Effector CD8-positive, alpha-beta T cell (primary cell): ENCODE data around the gene TNFRSF1B.

Experiments used
- DNase-seq: peaks from one replicate; lab custom pipeline; 2025; lab: John Stamatoyannopoulos, UW

TNFRSF1B gene

DNA sequence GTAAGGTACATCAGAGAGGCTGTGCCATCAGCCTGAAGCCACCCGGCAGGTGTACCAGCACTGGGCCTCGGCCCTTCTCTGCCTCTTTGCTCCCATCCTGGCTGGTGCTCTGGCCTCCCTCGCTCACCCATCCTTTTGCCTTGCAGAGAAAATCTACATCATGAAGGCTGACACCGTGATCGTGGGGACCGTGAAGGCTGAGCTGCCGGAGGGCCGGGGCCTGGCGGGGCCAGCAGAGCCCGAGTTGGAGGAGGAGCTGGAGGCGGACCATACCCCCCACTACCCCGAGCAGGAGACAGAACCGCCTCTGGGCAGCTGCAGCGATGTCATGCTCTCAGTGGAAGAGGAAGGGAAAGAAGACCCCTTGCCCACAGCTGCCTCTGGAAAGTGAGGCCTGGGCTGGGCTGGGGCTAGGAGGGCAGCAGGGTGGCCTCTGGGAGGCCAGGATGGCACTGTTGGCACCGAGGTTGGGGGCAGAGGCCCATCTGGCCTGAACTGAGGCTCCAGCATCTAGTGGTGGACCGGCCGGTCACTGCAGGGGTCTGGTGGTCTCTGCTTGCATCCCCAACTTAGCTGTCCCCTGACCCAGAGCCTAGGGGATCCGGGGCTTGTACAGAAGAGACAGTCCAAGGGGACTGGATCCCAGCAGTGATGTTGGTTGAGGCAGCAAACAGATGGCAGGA, 24.5 kb upstream of the TNFRSF1B start:
- no peak for DNase-seq

DNA sequence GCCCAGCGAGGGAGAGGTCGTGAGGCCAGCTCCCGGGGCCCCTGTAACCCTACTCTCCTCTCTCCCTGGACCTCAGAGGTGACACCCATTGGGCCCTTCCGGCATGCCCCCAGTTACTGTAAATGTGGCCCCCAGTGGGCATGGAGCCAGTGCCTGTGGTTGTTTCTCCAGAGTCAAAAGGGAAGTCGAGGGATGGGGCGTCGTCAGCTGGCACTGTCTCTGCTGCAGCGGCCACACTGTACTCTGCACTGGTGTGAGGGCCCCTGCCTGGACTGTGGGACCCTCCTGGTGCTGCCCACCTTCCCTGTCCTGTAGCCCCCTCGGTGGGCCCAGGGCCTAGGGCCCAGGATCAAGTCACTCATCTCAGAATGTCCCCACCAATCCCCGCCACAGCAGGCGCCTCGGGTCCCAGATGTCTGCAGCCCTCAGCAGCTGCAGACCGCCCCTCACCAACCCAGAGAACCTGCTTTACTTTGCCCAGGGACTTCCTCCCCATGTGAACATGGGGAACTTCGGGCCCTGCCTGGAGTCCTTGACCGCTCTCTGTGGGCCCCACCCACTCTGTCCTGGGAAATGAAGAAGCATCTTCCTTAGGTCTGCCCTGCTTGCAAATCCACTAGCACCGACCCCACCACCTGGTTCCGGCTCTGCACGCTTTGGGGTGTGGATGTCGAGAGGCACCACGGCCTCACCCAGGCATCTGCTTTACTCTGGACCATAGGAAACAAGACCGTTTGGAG, 23.7 kb upstream of the TNFRSF1B start:
- DNase-seq = no peak

DNA sequence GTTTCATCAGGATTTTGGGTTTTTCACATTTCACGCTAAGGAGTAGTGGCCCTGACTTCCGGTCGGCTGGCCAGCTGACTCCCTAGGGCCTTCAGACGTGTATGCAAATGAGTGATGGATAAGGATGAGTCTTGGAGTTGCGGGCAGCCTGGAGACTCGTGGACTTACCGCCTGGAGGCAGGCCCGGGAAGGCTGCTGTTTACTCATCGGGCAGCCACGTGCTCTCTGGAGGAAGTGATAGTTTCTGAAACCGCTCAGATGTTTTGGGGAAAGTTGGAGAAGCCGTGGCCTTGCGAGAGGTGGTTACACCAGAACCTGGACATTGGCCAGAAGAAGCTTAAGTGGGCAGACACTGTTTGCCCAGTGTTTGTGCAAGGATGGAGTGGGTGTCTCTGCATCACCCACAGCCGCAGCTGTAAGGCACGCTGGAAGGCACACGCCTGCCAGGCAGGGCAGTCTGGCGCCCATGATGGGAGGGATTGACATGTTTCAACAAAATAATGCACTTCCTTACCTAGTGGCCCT, 23.1 kb upstream of the TNFRSF1B start:
- DNase-seq = no peak

DNA sequence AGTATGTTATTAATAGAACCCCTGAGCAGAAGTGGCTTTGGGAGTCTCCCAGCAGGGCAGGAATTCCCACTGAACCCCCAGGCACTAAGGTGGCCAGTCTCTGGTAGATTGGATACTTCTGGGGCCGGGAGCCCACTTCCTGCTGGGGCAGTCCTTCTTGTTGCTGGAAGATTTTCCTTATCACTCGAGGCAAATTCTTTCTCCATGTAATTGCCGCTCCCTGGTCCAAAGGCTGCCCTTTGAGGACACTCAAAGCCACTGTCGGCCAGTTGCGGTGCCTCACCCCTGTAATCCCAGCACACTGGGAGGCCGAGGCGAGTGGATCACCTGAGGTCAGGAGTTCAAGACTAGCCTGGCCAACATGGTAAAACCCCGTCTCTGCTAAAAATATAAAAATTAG, 22.6 kb upstream of the TNFRSF1B start:
- DNase-seq = no peak

DNA sequence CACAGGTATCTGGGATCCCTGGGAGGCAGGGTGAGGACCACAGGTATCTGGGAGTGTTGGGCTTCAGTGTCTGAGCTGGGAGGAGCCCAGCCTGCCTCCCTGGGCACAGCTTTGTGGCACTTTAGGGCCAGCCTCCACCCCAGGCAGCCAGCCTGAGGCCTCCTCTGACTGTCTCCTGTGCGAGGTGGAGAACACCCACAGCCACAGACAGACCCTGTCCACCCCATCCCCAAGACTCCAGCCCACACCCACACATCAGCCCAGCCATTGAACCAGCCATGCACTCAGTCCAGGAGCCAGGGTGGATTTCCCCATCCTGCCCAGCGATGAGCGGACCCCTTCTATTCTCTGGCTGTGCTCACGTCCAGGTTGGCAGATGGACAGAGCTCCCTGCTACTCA, 21.8 kb upstream of the TNFRSF1B start:
- DNase-seq = no peak

DNA sequence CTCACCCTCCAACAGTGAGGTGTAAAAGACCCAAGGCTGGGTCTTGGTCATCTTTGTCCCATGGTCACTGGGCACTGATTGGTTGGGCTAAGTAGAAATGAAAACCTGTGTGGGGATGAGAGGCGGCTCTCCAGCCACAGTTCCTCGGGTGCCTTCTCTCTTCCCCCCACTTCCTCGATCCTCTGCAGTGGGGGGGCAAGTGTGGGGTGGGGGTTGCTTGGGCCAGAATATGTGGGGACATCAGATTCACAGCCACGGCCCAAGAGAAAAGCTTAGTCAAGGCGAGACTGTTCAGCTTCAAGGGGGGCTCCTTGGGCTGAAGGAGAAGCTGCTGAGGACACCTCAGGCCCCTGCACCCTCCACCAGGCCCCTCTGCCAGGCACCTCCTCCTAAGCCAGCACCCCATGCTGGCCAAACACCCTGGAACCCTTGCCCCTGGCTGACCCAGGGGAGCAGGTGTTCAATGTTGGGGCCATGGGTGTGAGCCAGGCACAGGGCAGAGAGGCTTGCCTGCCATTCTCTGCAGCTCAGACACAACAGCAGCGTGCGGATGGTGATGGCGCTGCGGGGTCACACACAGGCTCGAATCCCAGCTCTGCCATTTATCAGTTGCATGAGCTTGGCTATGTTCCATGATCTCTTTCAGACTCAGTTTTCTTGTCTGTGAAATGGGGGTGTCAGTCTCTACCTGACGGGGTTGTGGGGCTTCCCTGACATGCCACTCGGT, 21.0 kb upstream of the TNFRSF1B start:
- DNase-seq = no peak

DNA sequence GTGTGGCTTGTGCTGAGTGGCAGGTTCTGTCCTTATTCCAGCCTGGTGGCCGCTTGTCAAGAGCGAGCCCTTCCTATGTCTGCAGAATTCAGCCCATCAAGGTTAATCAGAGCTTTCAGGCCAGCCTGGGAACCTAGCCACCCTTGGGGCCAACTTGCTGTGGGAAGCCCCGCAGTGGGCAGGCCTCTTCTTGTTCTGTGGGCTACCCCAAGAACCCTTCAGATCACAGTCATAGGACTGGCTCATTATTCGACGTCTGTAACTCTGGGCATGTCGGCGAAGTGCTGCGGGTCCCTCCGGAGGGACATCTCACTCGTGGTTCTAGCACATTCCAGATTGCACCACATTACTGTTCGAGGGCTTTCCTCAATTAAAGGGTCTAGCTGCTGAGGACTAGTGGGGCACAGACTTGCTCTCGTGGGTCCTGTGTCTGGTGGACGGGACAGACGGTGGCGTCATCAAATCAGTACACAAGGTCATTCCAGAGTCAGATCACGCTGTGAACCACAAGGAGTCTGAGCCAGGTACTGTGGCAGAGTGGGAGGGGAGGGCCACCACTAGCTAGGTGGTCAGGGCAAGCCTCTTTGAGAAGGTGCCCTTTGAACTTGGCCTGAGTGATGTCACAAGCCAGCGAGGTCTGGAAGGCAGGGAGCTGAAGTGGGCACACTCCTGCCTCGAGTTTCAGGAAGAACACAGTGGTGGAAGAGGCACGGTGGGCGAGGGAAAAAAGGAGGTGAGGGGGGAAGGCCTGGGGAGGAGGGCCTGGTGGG, 20.3 kb upstream of the TNFRSF1B start:
- DNase-seq = no peak

DNA sequence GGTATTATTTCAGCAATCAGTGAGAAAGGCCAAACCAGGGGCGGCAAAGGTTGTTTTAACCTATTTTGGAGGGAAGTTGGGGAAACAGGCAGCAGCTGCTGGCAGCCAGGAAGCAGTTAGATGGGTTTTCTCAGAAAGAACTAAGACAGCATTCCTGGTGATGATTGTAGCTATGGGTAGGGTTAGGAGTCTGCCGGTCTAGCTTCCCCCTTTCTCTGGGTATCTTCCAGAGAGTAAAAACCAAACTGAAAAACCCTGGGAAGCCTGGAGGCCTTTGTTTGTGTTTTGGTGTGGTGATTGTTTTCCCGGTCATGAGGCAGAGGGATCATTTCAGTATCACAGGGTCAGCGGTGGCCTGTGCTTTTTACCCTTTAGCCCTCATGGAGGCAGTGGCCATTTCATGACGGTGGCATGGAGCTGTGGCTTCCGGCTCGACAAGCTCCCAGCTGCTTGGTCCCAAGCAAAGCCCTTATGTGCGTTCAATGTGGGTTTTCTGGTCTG, 19.5 kb upstream of the TNFRSF1B start:
- no peak for DNase-seq

DNA sequence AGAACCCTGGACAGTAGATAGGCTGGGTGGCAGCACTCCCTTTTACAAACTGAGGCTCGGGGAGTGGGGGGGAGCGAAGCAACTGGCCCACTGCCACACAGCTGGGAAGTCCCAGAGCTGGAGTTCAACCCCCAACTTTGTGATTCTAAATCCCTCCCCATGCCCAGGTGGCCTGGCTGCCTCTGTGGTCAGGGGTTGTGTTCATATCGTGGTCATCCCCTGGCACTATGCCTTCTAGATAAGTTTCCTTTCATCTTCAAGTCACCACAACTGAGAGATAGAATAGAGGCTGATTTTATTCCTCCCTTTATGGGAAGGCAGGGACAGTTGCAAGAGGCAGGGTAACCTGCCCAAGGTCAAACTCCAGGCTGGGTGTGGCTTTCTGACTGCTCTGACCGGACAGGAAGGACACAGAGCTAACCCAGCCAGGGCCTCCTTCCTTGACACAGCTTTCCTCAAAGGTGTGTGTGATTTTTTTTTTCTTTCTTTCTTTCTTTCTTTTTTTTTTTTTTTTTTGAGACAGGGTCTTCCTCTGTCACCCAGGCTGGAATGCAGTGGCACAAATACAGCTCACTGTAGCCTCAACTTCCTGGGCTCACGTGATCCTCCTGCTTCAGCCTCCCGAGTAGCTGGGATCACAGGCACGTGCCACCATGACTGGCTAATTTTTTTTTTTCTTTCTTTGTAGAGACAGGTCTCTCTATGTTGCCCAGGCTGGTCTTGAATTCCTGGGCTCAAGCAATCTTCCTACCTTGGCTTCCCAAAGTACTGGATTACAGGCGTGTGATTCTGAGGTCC, 18.4 kb upstream of the TNFRSF1B start:
- DNase-seq = no peak

DNA sequence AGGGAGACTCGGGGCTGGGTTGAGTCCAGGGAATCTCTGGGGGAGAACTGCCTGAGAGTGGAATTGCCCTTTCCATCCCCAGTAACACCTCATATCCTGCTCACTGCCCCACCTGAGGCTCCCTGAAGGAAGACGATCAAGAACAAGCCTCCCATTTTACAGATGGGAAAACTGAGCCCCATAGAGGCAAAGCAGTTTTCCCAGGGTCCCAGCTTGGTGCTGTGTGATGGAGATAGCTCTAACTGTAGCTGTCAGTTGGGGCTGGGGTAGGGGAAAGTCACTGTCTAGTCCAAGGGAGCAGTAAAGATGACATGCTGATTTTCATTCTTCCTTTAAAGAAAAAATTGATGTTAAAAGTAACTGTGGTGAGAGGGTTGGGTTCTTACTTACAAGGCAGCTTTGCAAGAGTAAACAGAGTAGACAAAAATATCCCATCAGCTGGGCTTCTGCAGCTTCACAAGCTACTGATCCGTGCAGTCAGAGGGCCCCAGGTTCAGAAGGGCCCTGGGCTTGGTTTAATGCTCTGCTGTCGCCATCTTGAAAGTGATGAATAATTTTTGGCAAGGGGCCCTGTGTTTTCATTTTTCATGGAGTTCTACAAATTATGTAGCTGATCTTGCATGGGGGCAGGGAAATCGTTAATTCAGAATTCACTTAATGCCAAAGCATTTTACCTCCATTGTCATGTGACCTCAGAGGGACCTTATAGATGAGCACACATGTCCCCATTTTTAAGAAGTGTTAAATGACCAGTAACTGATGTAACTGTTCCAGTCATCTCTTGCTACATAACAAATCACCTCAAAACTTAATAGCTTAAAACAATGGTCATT, 17.6 kb upstream of the TNFRSF1B start:
- DNase-seq = no peak

DNA sequence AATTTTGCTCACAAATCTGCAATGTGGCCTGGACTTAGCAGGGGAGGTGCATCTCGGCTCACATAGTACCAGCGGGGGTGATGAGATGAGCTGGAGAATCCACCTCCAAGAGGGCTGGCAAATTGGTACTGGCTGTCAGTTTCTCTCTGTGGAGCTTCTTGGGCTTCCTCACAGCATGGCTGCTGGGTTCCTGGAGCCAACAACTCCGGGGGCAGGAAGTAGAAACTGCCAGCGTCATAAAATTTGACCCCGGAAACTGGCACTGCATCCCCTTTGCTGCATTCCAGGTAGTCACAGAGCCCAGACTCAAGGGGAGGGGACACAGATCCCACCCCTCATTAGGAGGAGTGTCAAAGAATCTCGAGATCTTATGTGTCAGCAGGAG, 17.0 kb upstream of the TNFRSF1B start:
- no peak for DNase-seq

DNA sequence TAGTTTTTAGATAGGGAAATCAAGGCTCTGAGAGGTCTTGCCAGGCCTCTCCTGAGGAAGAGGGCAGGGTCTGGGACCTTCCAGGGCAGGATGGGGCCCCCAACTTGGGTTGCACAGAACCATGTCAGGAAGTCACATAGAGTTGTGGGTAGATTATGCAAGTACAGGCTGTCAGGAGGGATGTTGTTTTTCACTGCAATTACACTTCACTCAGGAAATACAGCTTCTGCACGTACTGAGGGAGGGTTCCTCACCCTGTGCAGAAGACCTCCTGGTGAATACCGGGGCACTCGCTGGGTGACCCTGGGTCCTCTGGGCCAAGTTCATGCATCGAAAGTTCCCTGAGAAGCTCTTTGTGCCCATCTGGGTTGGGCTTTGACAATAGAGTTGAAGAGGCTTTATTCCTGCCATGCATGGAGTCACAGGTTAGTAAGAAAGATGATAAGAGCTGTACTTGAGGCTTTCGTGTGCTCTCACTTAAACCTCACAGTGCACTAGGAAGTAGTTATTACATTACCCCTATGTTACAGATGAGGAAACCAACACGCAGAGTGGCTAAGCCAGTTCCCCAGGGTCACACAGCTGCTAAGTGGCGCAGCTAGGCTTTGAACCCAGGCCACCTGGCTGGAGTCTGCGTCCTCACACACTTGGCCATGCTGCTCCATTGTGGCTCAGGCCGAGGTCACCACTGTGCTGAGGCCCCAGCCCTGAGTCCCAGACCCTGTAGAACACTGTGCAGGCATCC, 16.2 kb upstream of the TNFRSF1B start:
- DNase-seq = no peak

DNA sequence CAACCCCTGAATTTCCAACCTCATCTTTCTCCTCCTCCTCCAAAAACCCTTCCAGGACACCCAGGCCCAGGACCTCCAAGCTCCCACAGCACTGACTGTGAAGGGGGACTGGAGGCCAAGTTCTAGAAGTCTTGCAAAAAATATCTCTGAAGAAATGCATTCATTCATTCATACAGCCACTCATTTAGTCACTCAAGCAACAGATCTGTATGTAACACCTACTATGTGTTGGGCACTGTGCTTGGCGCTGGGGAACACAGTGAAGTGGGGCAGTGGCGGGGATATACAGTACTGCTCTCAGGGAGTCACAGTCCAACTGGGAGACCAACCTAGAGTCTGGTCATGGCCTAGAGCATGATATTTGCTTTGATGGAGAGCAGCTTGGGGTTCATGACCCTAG, 15.3 kb upstream of the TNFRSF1B start:
- DNase-seq = no peak

DNA sequence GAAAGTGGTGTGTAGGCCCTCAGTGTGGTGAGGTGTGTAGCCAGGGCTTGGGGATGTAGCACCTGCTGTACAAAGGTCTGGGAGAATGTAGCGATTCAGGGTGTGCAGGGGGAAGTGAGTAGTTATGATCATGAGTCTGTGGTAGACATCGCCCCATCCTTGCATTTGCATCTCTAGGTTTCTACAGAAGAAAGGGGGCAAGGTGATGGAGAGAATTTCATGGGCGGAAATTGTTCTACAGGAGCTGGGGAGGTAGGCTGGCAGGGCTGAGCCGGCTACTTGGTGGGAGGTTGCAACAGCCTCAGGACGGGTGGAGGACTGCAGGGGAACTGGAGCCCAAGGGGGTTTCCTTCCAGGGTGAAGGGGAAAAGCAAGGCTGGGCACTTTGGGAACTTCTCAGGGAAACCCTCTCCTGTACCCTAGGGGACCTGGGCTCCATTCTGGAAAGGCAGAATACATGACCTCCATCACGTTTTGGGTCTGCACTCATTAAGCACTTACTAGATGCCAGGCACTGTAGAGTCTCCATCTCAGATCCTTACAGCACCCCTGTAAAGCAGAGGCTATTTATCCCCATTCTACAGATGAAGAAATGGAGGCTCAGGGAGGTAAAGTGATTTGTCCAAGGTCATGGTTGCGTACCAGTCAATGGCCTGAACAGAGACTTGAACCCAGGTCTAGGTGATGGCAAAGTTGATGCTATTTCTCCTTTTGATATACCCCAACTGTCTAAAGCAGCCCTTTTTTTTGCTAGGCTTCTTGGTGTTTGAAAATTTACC, 14.5 kb upstream of the TNFRSF1B start:
- DNase-seq = no peak

DNA sequence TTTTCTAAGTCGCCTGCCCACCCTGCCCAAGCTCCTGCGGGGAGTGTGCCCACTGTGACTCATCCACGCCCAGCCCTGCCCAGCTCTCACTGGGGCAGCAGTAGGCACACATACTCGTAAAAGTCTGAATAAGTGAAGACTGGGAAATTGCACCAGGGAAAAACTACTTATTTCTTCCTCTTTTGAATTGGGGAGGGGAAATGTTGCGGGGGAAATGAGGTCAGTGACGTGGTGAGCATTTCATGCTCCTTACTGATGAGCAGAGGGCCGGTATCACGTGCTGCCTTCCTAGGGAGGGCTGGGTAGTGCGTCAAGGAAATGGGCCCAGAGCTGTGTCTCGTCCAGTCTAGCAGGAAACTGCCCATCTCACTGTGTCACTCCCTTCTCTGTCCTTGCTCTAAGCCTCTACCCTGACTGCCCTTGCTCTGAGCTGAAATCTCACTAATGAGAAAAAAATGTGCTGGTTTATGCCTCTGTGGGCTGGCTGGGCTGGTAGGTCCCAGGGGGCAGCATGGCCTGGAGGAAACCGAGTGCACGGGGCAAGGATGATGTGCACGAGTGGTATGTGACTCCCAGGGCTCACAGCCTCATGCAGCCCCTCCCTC, 13.5 kb upstream of the TNFRSF1B start:
- DNase-seq = no peak

DNA sequence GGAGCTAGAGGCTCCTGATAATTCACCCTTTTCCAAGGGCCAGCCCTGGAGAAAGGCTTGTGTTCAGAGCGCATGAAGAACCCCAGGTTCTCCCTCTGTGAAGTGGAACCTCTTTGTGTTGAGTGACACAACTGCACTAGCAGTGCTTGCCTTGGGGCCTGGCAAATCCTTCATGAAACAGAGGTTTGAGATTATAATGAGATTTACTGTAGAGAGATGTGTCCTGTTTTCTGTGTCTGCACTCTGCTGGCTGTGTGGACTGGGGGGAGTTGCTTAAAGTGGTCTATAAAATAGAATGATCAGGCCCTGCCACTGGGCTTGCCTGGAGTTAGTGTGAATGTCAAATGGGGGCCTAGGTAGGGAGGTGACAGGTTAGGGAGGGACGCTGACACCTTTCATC, 11.5 kb upstream of the TNFRSF1B start:
- no peak for DNase-seq

DNA sequence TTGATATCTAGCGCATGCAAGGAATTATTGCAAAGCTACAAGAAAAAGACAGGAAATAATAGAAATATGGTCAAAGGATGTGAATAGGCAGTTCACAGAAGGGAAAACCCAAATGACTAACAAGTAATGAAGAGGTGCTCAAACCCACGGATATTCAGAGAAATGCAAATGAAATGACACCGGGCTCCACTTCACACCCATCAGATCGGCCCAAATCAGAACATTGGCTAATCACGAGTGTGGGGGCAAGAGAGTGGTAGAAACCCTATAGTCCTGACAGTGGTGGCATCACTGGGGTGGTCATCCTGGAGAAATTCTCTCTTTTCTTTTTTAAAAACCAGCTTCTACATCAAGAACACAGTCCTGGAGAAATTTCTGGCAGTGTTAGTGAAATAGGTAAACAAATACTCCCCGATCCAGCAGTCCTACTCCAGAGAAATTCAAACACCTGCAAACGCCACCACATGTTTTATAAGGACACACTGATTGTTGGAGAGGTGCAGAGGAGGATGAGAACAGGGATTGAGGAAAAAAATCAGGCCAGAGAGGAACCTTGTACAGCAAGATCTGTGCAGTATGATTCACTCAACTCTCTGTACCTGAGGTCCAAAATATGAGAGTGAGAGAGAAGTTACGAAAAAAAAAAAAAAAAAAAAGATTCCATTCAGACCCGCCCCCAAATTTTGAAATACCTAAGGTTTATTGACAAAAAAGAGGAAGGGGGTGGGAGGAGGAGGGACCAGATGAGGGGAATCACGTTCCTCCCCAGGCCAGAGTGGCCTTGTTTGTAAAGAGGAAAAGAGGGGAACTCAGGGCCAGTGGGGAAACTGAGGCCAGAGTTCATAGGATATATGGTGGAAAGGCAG, 9.2 kb upstream of the TNFRSF1B start:
- DNase-seq = no peak
